Hepatocyte (in vitro differentiated cells): ENCODE measurements around the gene TCN1. TPM values are rescaled to one million over a fixed set of nuclear protein-coding genes. Genes with fewer than 3 reads are reported as not detected.
"Not testable (repeated sequence)": the region's sequence is repeated elsewhere in the genome, so short reads cannot be mapped to it uniquely, and the experiment has no call there.

Experiments
- DNase-seq: peaks from one replicate; pipeline ENCODE4 v3.0.0-alpha.2; 2016; ENCODE audit warnings: low spot score
- H2AFZ ChIP-seq: fragments of 200-600 bp; sonication (generic); 2 replicates; pipeline ENCODE4 v1.6.0; 2016; ENCODE audit warnings: antibody characterized with exemption, mild to moderate bottlenecking
- H3K27ac ChIP-seq: fragments of 200-600 bp; sonication (generic); 2 replicates; pipeline ENCODE4 v1.5.1; 2016; ENCODE audit warnings: mild to moderate bottlenecking
- H3K27me3 ChIP-seq: fragments of 200-600 bp; sonication (generic); 2 replicates; pipeline ENCODE4 v1.6.1; 2016
- H3K36me3 ChIP-seq: fragments of 200-600 bp; sonication (generic); replicated peaks from 2 replicates; pipeline ENCODE4 v1.5.1; 2016; ENCODE audit warnings: low read depth; ENCODE audit not compliant: insufficient read depth
- H3K4me1 ChIP-seq: fragments of 200-600 bp; sonication (generic); 2 replicates; pipeline ENCODE4 v1.5.1; 2016; ENCODE audit warnings: mild to moderate bottlenecking, moderate library complexity; ENCODE audit not compliant: insufficient read depth
- H3K4me2 ChIP-seq: fragments of 200-600 bp; sonication (generic); 2 replicates; pipeline ENCODE4 v1.6.0; 2016
- H3K4me3 ChIP-seq: fragments of 200-600 bp; sonication (generic); 2 replicates; pipeline ENCODE4 v1.5.1; 2016; ENCODE audit warnings: mild to moderate bottlenecking
- H3K79me2 ChIP-seq: fragments of 200-600 bp; sonication (generic); 2 replicates; pipeline ENCODE4 v1.6.0; 2017; ENCODE audit warnings: mild to moderate bottlenecking
- H3K9me2 ChIP-seq: fragments of 200-600 bp; sonication (generic); replicated peaks from 2 replicates; pipeline ENCODE4 v1.6.0; 2017; ENCODE audit warnings: mild to moderate bottlenecking; ENCODE audit not compliant: insufficient read depth
- H3K9me3 ChIP-seq: fragments of 200-600 bp; sonication (generic); 2 replicates; pipeline ENCODE4 v1.5.1; 2016; ENCODE audit warnings: low read depth, mild to moderate bottlenecking
- H4K20me1 ChIP-seq: fragments of 200-600 bp; sonication (generic); 2 replicates; pipeline ENCODE4 v1.6.0; 2016; ENCODE audit warnings: mild to moderate bottlenecking; ENCODE audit not compliant: insufficient read depth, poor library complexity, severe bottlenecking
- EZH2 ChIP-seq: fragments of 200-600 bp; sonication (generic); IDR thresholded peaks from 2 replicates; pipeline ENCODE4 v1.6.1; 2016; ENCODE audit warnings: antibody characterized with exemption, mild to moderate bottlenecking, borderline replicate concordance
- EZH2phosphoT487 ChIP-seq: fragments of 200-600 bp; sonication (generic); IDR thresholded peaks from one replicate; pipeline ENCODE4 v1.6.1; 2018; ENCODE audit warnings: antibody characterized with exemption, mild to moderate bottlenecking, low read depth, moderate library complexity; ENCODE audit not compliant: unreplicated experiment, severe bottlenecking
- WGBS: methylation state at CpG from one replicate; pipeline ENCODE4 v1.1.6; 2016; ENCODE audit warnings: low lambda C conversion rate; ENCODE audit errors: missing lambda C conversion rate; 5-methylcytosine and 5-hydroxymethylcytosine counted together
- polyA plus RNA-seq: library from polyadenylated mRNA; unstranded; fragments of >200 nt; fragmentation: Nextera tagmentation; extraction: Ambion mirVana; gene quantifications from 2 replicates; pipeline ENCODE4 v1.2.1, GENCODE V29; 2016
- total RNA-seq: library from RNA; depleted of rRNA; stranded (reverse); fragments of >200 nt; gene quantifications from 2 replicates; pipeline ENCODE4 v1.2.3, GENCODE V29; 2014
- TF ChIP-seq, protein P1 (sequence below): fragments of 200-600 bp; sonication (generic); IDR thresholded peaks from 2 replicates; pipeline ENCODE4 v1.5.1; 2016; ENCODE audit warnings: antibody characterized with exemption, mild to moderate bottlenecking; ENCODE audit not compliant: poor library complexity

TCN1 gene
- total and polyA plus RNA-seq, 2 experiments from 2014 or later: 28.2 to 35.6 TPM

DNA sequence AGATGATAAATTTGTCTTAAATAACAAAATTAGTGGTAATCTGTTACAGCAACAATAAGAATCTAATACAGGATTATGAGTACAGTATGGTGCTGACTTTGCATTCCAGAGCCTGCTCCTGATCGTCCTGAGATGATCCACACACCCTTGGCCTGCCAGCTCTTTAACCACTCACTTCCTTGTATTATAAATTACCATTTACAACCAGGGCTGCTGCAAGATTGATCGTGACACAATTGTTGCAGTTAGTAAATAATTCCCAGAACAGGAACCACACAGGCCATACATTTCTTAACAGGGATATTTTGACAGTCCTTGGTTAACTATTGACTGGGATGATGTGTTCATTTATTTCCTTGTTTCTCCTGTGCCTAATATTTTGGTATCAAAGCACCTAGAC is 17.2 kb downstream of the TCN1 start:
- Histone ChIP-seq H3K79me2 (no peaks in the 10 kb centered on the region), H4K20me1 (no peaks in the 10 kb centered on the region), H3K4me1 (peaks cover 10% of the 10 kb centered on the region), H3K9me2 (no peaks in the 10 kb centered on the region), H3K27me3 (no peaks in the 10 kb centered on the region), H2AFZ (no peak overlapping the region), H3K4me2 (no peak overlapping the region), H3K36me3 (no peaks in the 10 kb centered on the region), H3K4me3 (no peak overlapping the region), H3K9me3 (no peaks in the 10 kb centered on the region), H3K27ac (peak overlapping the region; percentile 48)
- DNase-seq: peak; percentile 56
- 24% methylated on average over 2 of the region's 2 CpGs for WGBS
- TF ChIP-seq, protein P1, sequence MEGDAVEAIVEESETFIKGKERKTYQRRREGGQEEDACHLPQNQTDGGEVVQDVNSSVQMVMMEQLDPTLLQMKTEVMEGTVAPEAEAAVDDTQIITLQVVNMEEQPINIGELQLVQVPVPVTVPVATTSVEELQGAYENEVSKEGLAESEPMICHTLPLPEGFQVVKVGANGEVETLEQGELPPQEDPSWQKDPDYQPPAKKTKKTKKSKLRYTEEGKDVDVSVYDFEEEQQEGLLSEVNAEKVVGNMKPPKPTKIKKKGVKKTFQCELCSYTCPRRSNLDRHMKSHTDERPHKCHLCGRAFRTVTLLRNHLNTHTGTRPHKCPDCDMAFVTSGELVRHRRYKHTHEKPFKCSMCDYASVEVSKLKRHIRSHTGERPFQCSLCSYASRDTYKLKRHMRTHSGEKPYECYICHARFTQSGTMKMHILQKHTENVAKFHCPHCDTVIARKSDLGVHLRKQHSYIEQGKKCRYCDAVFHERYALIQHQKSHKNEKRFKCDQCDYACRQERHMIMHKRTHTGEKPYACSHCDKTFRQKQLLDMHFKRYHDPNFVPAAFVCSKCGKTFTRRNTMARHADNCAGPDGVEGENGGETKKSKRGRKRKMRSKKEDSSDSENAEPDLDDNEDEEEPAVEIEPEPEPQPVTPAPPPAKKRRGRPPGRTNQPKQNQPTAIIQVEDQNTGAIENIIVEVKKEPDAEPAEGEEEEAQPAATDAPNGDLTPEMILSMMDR: no peak
- TF ChIP-seq EZH2phosphoT487: no peak

DNA sequence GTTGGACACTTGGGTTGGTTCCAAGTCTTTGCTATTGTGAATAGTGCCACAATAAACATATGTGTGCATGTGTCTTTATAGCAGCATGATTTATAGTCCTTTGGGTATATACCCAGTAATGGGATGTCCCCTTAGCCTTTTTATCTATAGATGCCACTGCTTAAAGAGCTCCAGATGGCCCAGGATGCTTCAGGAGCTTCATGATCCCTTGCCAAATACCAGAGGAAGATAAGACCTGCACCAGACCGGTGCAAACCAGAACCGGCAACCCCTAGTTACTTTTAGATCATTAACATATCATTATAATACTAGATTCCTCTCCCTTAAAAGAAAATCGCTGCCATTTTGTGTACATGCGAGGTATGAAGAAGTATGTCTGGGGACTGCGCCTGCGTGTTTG is 17.8 kb downstream of the TCN1 start:
- not testable (repeated sequence) for H2AFZ ChIP-seq, H3K9me2 ChIP-seq, H3K4me2 ChIP-seq, DNase-seq, H3K9me3 ChIP-seq, H3K27me3 ChIP-seq, H3K4me3 ChIP-seq, H3K36me3 ChIP-seq, H3K4me1 ChIP-seq, H3K79me2 ChIP-seq, H4K20me1 ChIP-seq
- peak overlapping the region; percentile 24 for H3K27ac ChIP-seq
- whole genome bisulfite sequencing: 88% methylated on average over 6 of the region's 6 CpGs

DNA sequence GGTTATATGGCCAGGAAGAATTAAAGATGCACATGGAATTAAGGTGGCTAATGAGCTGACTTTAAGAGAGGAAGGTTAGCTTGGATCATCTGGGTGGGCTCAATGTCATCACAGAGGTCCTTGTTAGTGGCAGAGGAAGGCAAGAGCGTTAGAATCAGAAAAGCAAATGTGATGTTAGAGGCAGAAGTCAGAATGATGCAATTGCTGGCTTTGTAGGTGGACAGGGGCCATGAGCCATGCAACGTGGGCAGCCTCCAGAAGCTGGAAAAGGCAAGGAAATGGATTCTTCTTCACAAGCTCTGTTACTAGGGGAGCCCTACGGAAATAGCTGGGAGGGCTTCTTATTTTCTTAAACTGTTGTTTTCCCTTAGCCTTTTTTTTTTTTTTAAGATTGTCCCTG is 18.7 kb downstream of the TCN1 start:
- no peaks in the 10 kb centered on the region for H3K9me3 ChIP-seq
- H3K79me2 ChIP-seq: no peaks in the 10 kb centered on the region
- peaks cover 10% of the 10 kb centered on the region for H3K4me1 ChIP-seq
- no peak overlapping the region for H2AFZ ChIP-seq
- DNase-seq: no peak
- 89% methylated on average over 3 of the region's 3 CpGs for WGBS
- H3K4me3 ChIP-seq: no peak overlapping the region
- H4K20me1 ChIP-seq: no peaks in the 10 kb centered on the region
- no peaks in the 10 kb centered on the region for H3K36me3 ChIP-seq
- no peaks in the 10 kb centered on the region for H3K27me3 ChIP-seq
- H3K4me2 ChIP-seq: no peak overlapping the region
- H3K9me2 ChIP-seq: no peaks in the 10 kb centered on the region
- TF ChIP-seq EZH2 (no peak), EZH2phosphoT487 (no peak)
- TF ChIP-seq, protein P1: no peak
- no peak overlapping the region for H3K27ac ChIP-seq

DNA sequence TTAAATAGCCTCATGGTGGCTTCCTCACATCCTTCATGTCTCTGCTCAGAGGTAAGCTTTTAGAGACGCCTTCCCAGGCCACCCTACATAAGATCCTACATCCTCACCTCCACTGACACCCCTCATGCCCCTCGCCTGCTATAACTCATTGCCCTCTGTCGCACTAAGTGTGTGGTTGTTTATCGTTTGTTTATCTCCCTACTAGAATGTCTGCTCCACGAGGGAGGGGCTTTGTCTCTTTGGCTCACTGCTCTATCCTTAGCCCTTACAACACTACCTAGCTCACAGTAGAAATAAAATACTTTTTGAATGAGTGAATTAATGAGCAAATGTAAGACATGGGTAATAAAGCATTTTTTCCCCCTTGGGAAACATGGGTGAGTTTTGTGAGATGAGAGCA is 19.7 kb downstream of the TCN1 start:
- no peak overlapping the region for H2AFZ ChIP-seq

More for the DNA sequence above, 19.7 kb downstream of the TCN1 start:
- no peaks in the 10 kb centered on the region for H3K36me3 ChIP-seq
- H3K9me2 ChIP-seq: no peaks in the 10 kb centered on the region
- H3K79me2 ChIP-seq: no peaks in the 10 kb centered on the region
- H3K27ac ChIP-seq: no peak overlapping the region
- no peaks in the 10 kb centered on the region for H4K20me1 ChIP-seq
- H3K27me3 ChIP-seq: no peaks in the 10 kb centered on the region
- TF ChIP-seq EZH2: no peak
- no peak overlapping the region for H3K4me3 ChIP-seq
- DNase-seq: no peak
- H3K4me1 ChIP-seq: peaks cover 10% of the 10 kb centered on the region
- no peak overlapping the region for H3K4me2 ChIP-seq
- WGBS: 83% methylated on average over 5 of the region's 5 CpGs
- H3K9me3 ChIP-seq: no peaks in the 10 kb centered on the region
